HG02852 (cell line): Measurements from ENCODE around the gene GIMAP2.
"Not testable (repeated sequence)": the region's sequence is repeated elsewhere in the genome, so short reads cannot be mapped to it uniquely, and the experiment has no call there.

Experiments
- ATAC-seq: cut with Tn5 transposase; IDR thresholded peaks from one replicate; pipeline ENCODE4 v1.9.1; 2021; ENCODE audit warnings: mild to moderate bottlenecking, moderate library complexity; ENCODE audit not compliant: unreplicated experiment

GIMAP2 gene

DNA sequence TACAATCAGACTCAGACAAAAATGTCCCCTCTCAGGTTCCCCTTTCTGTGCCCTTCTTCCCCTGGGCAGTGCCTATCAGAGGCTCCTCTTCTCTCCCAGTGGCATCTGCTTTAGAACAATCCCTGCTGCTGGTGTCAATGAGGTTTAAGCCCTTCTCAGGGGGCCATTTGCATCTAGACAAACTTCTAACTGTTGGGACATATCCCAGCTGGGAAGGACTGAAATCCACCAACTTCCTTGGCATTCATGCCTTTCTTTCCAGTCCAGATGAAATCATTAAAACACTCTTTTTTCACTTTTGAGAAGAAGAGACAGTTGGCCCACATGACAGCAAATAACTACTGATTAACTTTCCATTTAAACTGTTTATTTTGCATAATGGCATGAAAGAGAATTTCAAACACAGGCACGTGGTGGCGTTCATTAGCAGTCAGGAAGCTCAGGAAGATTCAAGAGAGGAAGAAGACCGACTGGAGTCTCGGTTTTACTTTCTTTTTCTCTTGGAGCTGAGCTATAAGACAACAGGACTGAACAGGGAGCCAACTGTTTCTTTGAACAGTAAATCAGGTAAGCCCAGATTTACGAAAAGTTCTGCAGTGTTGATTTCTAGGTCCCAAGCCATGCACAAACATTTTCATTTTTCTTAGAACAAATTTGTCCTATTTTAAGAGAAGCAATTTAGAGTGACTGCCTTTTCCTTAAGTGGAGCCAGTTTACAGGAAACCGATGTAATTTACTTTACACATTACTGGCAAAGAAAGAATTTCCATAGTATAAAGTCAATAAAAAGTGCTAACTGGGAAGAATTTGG lies at the start of gene GIMAP2:
Gene GIMAP2 (plus strand): TSS at position 488 of the 811 bp plus-strand sequence. CDS start 1,354 bp downstream, outside the sequence.
- ATAC-seq: peak; percentile 94

DNA sequence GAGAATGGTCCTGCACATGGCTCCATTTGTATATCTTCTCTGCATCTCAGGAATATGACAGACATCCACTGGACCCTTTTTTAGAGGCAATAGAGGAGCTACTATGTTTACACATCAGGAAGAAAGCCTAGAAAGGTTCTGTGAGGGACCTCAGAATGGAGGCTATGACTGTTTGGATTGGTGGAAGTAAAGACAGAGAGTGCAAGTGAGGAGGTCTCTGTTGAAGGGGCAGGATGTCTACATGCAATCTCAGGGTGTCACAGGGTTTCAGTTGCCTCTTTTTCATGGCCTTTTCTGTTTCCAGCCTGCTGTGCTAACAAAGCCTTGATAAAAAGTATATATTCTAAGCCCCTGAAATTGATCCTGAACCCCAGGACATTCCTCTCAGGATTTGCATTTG lies 43.7 kb upstream of the GIMAP2 start:
- no peak for ATAC-seq

DNA sequence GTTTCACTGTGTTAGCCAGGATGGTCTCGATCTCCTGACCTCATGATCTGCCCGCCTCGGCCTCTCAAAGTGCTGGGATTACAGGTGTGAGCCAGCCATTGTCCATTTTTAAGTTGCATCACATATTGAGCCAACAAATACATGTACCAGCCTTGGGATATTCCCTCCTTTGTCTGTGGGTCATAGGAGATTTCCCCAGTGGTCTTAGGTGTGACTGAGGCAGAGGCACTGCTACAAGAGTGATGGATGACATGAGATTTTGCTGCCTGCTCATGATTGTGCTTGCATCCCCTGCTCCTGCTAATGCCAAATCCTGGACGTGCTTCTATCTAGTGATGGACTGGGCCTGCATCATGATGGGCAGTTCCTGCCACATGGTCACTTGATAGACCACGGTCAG lies 42.6 kb upstream of the GIMAP2 start:
- no peak for ATAC-seq

DNA sequence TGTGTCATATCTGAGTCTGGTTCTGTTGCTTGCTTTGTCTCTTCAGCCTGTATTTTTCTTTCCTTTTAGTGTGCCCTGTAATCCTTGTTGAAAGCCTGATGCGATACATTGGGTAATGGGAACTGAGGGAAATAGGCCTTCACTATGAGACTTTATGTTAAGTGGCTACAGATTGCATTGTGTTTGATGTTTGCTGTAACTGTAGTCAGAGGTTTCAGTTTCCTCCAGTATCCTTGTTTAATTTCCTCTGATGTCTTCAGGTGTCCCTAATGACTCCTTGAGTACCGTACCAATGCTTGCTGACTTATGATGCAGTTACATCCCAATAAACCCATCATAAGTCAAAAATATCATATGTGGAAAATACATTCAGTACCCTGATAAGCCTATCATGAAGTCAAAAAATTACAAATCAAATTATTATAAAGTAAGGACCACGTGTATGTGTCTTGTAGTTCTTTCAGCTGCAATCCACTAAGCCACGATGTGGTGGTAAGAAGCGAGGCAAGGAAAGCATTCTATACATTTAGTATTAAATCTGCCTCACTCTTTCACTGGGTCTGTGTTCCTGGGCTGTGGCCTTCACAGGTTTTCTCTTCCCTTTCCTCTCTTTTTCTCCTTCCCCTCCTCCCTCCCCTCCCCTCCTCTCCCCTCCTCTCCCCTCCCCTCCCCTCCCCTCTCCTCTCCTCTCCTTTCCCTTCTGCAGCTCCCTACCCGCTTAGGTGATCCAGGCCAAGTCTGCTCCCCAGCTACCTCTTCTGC lies 40.1 kb upstream of the GIMAP2 start:
- no peak for ATAC-seq

DNA sequence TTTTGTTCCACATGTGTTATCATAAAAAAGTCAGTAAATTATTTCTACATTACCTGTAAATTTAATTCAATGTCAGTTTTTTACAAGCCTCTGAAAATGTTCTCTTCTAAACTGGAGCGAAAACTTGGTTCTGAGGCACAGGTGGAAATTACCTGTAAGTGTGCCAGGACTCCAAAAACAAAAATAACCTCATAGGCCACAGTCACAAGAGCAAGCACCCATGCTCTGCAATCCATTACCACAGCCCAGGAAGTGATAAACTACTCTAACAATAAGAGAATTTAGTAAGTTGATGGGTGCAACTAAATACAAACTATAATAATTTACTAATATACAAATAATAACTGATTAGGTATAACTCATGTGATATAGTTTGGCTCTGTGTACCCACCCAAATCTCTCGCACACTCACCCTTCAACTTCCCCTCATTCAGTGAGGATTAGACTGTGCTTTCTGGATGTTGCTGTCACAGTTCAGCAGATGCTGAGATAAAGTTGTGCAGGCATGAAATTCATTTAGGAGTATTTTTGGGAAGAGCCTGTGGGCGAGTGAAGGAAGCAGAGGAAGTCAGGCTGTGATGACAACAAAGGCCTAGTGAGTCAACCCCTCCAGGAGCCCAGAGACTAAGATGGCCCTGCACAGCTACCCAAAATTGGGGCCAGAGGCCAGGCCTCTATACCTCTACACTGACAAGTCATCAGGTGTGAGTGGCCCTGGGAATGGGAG lies 37.0 kb upstream of the GIMAP2 start:
- no peak for ATAC-seq

DNA sequence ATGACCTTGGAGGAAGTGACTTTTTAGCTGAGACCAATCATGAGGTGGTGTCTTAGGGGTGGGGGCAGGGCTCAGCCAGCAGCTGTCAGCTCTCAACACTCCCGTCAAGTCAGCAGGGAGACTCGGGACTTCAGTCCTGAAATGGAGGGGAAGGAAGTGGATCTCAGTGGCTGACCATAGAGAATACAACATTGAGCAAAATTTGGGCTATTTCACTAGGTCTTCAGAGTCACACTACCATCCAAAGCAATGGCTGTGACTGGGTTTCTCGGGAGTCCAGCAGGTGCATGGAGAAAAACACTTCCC lies 36.5 kb upstream of the GIMAP2 start:
- ATAC-seq: no peak

DNA sequence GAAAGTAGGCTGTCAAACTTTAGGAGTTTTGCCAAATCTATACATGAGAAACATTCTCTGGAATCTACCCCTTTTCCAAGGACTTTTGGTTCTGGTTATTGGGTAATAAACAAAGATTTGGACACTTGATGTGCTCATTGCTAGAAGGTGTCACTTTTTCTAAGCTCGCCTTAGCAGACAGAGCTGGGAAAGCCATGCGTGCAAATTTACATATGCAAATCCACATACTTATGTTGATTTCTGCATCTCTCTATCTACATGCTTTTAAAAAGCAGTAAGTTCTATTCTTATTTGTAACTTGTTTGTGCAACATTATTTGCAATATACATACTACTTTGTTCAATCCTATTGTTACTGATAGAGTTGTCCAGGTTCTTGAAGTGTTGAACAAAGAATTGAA lies 30.8 kb upstream of the GIMAP2 start:
- ATAC-seq: no peak

DNA sequence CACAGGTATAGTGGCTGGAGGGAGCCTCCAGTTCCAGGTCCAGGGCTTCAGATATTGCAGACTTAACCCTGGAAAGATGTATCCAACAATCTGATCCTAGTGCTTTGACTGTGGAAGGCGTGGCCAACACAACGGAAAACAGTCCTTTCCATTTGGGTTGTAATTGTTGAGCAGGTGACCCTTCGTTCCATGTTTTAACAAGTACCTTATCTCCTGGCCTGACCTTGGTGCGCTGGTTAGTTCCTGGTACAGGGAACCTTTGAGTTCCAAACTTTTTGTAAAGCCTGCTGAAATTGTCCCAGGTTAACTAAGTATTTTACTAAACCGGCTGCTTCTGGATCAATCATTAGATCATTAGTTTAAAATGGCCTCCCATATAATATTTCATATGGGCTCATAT lies 29.5 kb upstream of the GIMAP2 start:
- no peak for ATAC-seq

DNA sequence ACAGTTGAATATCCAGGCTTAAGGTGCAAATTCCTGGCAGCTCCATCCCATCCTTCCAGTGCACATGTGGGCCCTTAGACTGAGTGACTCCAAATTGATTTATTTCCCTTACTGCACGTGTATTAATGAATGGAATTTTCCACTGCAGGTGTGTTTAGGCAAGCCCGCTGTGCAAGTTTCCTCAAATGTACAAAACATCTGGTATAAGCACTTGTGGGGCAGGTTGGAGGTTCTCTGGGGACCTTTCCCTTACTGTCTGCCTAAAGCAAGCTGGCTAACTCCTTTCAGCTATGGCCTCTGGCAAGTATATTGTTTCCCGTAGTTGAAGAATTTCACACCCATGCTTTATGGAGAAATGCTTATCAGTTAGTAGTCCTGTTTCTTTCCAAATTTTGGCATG lies 28.0 kb upstream of the GIMAP2 start:
- ATAC-seq: no peak

DNA sequence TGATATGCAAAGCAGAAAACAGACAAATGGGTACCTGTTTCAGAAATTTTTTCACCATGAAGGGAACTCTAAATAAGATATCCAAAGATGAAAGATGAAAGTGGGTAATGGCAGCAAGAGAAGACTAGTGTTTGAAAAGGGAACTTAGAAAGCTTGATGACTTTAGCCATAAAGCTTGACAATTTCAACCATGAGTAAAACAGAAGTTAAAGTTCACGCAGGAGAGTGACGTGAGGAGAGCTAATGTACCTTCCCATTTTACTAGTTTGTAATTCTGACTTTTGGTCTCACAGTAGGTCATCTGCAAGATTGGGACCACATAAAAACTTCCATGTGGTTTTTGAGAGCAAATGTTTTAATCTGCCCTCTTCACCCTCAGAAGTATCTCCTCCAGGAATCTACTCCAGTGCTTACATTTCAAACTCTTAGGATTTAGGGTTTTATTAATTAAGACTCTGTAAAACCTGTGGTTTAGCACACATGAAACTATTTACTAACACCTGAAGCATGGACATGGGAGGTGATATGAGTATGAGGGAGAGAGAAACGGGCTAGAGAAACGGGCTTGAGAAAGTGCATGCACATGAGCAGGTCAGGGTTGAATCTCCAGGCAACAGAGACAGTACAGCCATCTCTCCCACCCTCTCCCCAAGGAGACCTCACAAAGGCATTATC lies 24.4 kb upstream of the GIMAP2 start:
- ATAC-seq: no peak

DNA sequence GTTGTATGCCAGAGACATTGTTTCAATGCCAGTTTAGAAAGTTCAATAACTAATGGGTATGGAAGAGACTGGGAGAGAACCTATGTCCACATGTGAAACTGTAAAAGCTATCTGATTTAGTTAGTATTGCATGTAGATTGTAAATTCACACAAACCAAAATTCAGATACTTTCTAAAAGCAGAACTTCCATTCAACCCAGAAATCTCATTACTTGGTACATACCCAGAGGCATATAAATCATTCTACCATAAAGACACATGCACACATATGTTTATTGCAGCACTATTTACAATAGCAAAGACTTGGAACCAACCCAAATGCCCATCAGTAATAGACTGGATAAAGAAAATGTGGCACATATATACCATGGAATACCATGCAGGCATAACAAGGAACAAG lies 22.7 kb upstream of the GIMAP2 start:
- not testable (repeated sequence) for ATAC-seq

DNA sequence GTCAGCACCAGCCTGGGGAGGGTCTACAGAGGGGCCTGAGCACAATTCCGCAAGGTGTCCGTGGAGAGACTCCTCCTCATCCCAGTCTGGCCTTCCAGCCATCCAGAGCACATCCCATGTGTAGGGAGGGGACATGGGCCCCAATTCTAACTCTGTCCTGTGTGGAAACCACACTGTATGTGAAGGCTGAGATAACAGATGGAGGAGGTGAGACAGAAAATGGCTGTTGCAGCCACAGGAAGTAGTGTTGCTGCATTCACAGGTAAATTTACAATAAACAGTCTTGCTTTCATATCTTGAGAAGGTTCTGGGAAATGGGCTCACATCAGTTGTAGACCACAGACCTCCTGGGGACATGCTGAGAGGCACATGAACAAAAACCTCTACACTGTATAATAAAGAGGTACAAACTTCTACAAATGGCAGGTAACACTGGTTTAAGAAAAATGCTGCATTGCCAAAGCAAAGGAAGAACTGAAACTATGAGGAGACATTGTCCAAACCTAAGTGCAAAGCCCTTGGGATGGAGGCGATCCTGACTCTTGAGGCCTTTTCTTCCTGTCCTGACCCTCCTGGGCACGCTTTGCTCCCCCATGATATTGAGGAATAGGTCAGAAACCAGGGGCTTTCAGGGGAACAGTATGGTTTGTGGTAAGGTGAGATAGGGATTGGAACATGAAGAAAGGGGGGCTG lies 21.6 kb upstream of the GIMAP2 start:
- ATAC-seq: no peak

DNA sequence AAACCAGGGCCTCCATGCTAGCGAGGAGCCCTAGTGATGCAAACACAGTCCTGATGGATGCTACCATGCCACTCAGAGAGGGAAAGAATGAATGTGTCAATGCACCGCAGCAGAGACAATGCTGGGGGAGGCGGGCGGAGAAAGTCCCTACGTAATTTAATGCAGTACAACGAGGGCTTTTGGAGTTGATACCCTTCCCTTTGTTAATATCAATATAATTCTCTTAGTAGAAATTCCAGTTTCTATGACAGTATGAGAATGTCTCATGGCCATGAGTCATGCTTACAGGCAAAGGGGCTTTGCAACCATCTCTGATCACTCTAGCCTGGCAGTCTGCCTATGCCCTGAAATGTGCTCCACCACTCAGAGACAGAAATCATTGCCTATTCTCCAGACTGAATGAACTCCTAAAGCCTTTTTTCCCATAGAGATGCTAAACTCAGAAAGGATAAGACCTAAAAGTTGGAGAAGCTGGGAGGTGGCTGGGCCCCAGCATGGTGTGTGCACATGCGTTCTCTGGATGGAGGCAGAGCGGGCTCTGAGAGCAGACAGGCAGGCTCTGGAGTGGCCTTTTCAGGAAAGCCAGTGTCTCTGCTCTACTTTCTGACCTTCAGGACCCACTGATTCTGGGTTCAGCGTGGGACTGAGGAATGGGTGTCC lies 20.3 kb upstream of the GIMAP2 start:
- no peak for ATAC-seq

DNA sequence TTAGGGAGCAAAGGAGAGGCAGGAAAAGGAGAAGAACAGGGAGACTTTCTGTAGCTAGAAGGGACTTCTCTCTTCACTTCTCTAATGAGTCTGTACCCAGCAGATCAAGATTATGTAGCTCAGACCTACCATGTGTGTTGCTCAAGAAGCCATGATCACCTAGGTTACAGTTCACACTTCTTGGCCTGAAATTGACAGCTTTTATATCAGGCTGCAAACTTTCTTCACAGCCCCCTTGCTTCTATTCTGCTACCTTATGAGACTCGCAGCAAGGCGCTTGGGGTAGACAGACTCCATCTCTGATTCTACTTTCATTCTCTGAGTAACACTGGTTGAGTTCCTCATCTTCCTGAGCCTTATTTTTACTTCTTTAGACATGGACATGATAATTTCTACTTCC lies 19.6 kb upstream of the GIMAP2 start:
- ATAC-seq: no peak

DNA sequence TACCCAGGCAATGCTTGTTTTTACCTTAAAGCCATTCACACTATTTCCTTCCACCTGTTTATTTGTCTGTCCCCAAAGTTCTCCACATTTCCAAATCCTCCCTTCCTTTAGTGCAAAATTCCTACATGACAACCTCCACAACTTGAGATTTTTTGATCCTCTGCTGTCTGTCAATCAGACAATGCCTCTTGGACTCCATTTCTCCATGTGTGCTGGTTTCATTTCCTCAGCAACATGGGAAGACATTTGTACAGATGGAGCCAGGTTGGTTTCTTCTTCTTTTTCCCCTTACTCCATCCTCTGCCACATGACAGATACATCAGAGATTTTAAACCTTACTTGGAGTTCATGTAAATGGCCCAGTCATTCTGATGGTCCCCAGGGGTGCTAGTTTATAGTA lies 19.1 kb upstream of the GIMAP2 start:
- no peak for ATAC-seq

DNA sequence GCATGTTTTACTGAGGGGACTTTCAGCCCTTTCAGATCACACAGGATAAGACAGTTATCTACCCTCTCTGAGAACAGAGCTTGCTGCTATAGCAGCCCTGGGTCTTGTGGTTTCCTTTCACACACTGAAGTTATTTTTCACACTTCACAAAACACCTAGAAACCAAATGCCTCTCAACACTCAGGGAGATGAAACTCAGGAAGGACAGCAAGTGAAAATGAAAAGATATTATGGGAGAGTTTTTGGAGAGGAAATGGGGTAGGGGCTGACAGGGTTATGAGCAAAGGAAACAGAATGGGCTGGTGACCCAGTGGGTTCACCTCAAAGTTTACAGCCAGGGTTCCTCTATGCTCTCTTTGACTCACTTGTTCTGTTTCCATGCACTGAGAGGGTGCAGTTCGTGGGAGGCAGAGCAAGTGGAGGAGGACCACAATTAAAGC lies 17.0 kb upstream of the GIMAP2 start:
- ATAC-seq: peak; percentile 87

DNA sequence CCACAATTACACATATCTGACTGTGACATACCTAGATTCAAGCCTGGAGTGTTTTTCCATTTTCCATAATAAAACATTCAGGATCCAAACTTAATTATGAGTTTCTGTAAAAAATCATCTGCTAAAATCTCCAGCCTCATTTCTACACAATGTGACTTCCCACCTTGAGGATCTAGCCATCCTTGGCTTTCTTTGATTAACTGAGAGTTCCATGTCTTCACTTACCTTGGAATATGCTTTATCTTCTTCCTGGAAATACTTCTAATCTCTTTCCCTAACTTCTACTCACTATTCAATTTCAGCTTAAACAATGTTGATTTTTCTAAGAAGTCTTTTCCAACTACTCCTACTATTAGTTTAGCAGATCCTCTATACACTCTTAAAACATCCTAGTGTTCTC lies 16.5 kb upstream of the GIMAP2 start:
- ATAC-seq: no peak

DNA sequence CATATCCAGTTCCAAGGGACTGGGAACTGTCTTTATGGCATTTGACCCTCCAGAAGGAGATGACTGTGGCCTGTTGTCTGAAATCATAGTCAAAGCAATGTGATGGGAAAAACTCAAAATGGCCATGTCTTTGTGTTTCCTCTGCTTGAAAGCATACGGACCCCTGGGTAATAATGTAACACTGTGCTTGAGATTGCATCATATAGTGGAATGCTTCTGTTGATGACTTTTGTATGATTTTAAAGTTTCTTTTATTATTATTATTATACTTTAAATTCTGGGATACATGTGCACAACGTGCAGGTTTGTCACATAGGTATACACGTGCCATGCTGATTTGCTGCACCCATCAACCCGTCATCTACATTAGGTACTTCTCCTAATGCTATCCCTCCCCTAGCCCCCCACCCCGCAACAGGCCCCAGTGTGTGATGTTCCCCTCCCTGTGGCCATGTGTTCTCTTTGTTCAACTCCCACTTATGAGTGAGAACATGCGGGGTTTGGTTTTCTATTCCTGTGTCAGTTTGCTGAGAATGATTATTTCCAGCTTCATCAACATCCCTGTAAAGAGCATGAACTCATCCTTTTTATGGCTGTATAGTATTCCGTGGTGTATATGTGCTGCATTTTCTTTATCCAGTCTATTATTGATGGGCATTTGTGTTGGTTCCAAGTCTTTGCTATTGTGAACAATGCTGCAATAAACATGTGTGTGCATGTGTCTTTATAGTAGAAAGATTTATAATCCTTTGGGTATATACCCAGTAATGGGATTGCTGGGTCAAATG lies 13.5 kb upstream of the GIMAP2 start:
- ATAC-seq: not testable (repeated sequence)

DNA sequence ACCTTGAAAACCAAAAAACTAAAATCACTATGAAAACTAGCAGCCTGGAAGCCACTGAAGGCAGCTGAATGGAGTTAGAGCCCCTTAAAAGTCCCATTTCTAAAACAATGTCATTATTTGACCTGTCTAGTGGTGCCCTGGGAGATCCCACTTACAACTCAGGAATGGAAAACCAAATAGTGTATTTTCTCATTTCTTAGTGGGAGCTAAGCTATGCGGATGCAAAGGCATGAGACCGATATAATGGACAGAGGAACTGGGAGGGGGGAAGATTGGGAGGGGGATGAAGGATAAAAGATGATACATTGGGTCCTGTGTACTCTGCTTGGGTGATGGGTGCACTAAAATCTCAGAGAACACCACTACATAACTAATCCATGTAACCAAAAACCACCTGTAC lies 9.8 kb upstream of the GIMAP2 start:
- ATAC-seq: no peak
